ENCODE results near the gene BLCAP.

DNA sequence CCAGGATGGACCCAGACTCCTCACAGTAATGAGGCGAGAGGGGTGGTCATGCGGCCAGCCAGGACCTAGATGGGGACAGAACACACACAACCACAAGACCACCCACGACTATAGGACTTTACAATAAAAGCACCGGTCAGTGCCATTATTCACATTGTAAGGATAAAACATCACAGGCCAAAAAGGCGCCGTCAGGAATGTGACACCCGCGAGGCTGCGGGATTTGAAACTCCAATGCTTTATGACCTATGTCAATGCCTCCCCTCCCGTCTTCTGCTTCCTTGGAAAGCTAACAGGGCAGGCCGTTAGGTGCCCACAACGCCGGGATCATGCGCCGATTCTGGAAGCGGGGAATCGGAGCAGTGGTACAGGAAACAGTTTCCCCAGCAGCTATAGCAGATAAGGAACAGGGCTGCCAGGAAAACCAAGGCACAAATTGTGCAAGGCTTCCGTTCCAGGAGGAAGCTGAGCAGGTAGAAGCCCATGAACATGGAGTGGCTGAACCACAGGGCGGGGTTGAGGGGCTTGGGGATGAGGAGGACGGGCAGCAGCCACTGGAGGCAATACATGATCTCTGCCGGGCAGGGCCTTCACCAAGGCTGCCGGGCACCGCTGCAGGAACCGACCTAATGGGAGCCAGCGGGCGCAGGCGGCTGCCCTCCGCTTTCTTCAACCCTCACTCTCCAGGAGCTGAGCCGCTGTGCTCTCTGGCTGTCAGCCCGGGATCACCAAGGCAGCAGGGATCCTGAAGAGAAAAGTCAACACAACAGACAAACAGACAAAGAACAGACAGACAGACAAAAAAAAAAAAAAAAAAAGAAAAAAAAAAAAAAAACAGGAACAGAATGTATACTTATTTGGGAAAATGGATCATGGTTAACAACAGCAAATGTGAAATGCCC lies 8.8 kb downstream of the BLCAP start:
- TF ChIP-seq ZC3H10 (CRISPR knock-in tag; IDR thresholded peaks at IDR 0.05) (no peak), ZNF565 (CRISPR knock-in tag; conservative IDR thresholded peaks at IDR 0.05; ENCODE audit: low read depth) (no peak), ZFP3 (CRISPR knock-in tag; IDR thresholded peaks at IDR 0.05) (no peak), RARB (CRISPR knock-in tag; IDR thresholded peaks at IDR 0.05) (no peak), TCF4 (CRISPR knock-in tag; IDR thresholded peaks at IDR 0.05; ENCODE audit: borderline replicate concordance) (no peak), TOX (CRISPR knock-in tag; IDR thresholded peaks at IDR 0.05; ENCODE audit: borderline replicate concordance) (no peak), CSDC2 (CRISPR knock-in tag; IDR thresholded peaks at IDR 0.05) (no peak)
- TF ChIP-seq, protein P1, sequence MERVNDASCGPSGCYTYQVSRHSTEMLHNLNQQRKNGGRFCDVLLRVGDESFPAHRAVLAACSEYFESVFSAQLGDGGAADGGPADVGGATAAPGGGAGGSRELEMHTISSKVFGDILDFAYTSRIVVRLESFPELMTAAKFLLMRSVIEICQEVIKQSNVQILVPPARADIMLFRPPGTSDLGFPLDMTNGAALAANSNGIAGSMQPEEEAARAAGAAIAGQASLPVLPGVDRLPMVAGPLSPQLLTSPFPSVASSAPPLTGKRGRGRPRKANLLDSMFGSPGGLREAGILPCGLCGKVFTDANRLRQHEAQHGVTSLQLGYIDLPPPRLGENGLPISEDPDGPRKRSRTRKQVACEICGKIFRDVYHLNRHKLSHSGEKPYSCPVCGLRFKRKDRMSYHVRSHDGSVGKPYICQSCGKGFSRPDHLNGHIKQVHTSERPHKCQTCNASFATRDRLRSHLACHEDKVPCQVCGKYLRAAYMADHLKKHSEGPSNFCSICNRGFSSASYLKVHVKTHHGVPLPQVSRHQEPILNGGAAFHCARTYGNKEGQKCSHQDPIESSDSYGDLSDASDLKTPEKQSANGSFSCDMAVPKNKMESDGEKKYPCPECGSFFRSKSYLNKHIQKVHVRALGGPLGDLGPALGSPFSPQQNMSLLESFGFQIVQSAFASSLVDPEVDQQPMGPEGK (CRISPR knock-in tag; IDR thresholded peaks at IDR 0.05; ENCODE audit: borderline replicate concordance) = no peak
- TF ChIP-seq, protein P2, sequence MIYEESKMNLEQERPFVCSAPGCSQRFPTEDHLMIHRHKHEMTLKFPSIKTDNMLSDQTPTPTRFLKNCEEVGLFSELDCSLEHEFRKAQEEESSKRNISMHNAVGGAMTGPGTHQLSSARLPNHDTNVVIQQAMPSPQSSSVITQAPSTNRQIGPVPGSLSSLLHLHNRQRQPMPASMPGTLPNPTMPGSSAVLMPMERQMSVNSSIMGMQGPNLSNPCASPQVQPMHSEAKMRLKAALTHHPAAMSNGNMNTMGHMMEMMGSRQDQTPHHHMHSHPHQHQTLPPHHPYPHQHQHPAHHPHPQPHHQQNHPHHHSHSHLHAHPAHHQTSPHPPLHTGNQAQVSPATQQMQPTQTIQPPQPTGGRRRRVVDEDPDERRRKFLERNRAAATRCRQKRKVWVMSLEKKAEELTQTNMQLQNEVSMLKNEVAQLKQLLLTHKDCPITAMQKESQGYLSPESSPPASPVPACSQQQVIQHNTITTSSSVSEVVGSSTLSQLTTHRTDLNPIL (CRISPR knock-in tag; IDR thresholded peaks at IDR 0.05; ENCODE audit: low read depth) = no peak

All from SK-N-SH treated with all-trans-retinoic acid at 6 μM for 48 hours (cell line).